K562 (cell line): Measurements from ENCODE around the gene GRIK1. TPM values are rescaled to one million over a fixed set of nuclear protein-coding genes. Genes with fewer than 3 reads are reported as not detected.

Experiments used
- AFF1 ChIP-seq, 2 experiments: fragments of 450-650 bp; IDR thresholded peaks; 2 replicates each; pipeline ENCODE4 v1.6.1; 2018; ENCODE audit warnings: mild to moderate bottlenecking in 2 of 2, low read depth in 1 of 2; ENCODE audit not compliant: partially characterized antibody in 2 of 2
- AFF4 ChIP-seq: sonication (generic); formaldehyde crosslinking; IDR thresholded peaks from 2 replicates; pipeline ENCODE4 v1.8.0; 2023; ENCODE audit warnings: mild to moderate bottlenecking, missing genetic modification reagents
- BMI1 ChIP-seq: fragments of 150-350 bp; IDR thresholded peaks from 2 replicates; pipeline ENCODE4 v1.6.1; 2014; ENCODE audit warnings: low read length
- EP400 ChIP-seq: fragments of 450-650 bp; IDR thresholded peaks from 2 replicates; pipeline ENCODE4 v1.6.1; 2017; ENCODE audit warnings: antibody characterized with exemption, mild to moderate bottlenecking, moderate library complexity
- ERF ChIP-seq: fragments of 450-650 bp; formaldehyde crosslinking; IDR thresholded peaks from 2 replicates; pipeline ENCODE4 v1.4.0; 2020; ENCODE audit warnings: mild to moderate bottlenecking, mixed read lengths
- ILF3 ChIP-seq: fragments of 450-650 bp; IDR thresholded peaks from 2 replicates; pipeline ENCODE4 v1.6.1; 2018; ENCODE audit warnings: antibody characterized with exemption, mild to moderate bottlenecking, moderate library complexity, borderline replicate concordance
- ILK ChIP-seq: fragments of 450-650 bp; IDR thresholded peaks from 2 replicates; pipeline ENCODE4 v1.6.1; 2016; ENCODE audit warnings: missing genetic modification characterization, low read depth, mild to moderate bottlenecking, missing compliant biosample characterization, moderate library complexity, borderline replicate concordance
- MXD1 ChIP-seq: fragments of 250-450 bp; sonication (Bioruptor Pico); IDR thresholded peaks from 2 replicates; pipeline ENCODE4 v1.8.0; 2021; ENCODE audit warnings: borderline replicate concordance, mild to moderate bottlenecking, moderate library complexity; ENCODE audit not compliant: poor library complexity, severe bottlenecking
- PATZ1 ChIP-seq: fragments of 250-450 bp; sonication (Bioruptor Pico); IDR thresholded peaks from 2 replicates; pipeline ENCODE4 v1.5.0; 2020; ENCODE audit warnings: mild to moderate bottlenecking, borderline replicate concordance
- SMAD1 ChIP-seq: fragments of 150-350 bp; IDR thresholded peaks from 2 replicates; pipeline ENCODE4 v1.6.1; 2014; ENCODE audit warnings: low read length, low read depth; ENCODE audit not compliant: partially characterized antibody
- SMAD4 ChIP-seq: fragments of 250-450 bp; sonication (Bioruptor Pico); conservative IDR thresholded peaks from 2 replicates; pipeline ENCODE4 v1.8.0; 2021; ENCODE audit warnings: inconsistent platforms, mild to moderate bottlenecking, moderate library complexity
- SRSF9 ChIP-seq: fragments of 200-400 bp; formaldehyde crosslinking; IDR thresholded peaks from 2 replicates; pipeline ENCODE4 v1.6.1; 2017; ENCODE audit warnings: low read depth, low read length, borderline replicate concordance
- TAF15 ChIP-seq: fragments of 200-400 bp; formaldehyde crosslinking; IDR thresholded peaks from 2 replicates; pipeline ENCODE4 v1.6.1; 2017; ENCODE audit warnings: mild to moderate bottlenecking, low read depth, low read length, moderate library complexity
- VEZF1 ChIP-seq: fragments of 200-800 bp; sonication (Bioruptor generic); IDR thresholded peaks from 2 replicates; pipeline ENCODE4 v1.6.1; 2017; ENCODE audit warnings: missing genetic modification characterization, missing compliant biosample characterization
- ZNF224 ChIP-seq: sonication (generic); formaldehyde crosslinking; IDR thresholded peaks from 2 replicates; pipeline ENCODE4 v1.8.0; 2022; ENCODE audit warnings: mild to moderate bottlenecking, missing genetic modification reagents
- polyA plus RNA-seq, 8 experiments: library from polyadenylated mRNA; depleted of rRNA in 4 of 8; stranded (reverse) in 5 of 8; unstranded in 3 of 8; fragments of >200 nt; fragmentation: Nextera tagmentation in 2 of 8; fragmentation: Illumina TruSeq in 1 of 8; extraction: Ambion mirVana in 2 of 8; extraction: Trizol in 1 of 8; gene quantifications; 2 replicates each; pipeline versions ENCODE4 v1.2.1 to v1.2.3, GENCODE V29; 2011 to 2014; ENCODE audit warnings: inconsistent platforms in 1 of 8, missing spikeins in 1 of 8
- total RNA-seq, 7 experiments: library from RNA; depleted of rRNA in 6 of 7; stranded (reverse); fragments of >200 nt in 6 of 7; fragmentation: Illumina TruSeq in 2 of 7; extraction: Trizol in 2 of 7; gene quantifications; 2 replicates each; pipeline versions ENCODE4 v1.2.1 to v1.2.3, GENCODE V29; 2011 to 2021; ENCODE audit warnings: low replicate concordance in 1 of 7

GRIK1 gene
- total and polyA plus RNA-seq, 9 of the 15 experiments (the other 6 are each of a cell fraction or from before 2014, with no cell fraction given): 0.17 to 2.8 (median 0.53) TPM

- TF ChIP-seq ILK (no peak; the same call in 1 of the 2 replicates), TAF15 (no peak), ZNF224 (CRISPR knock-in tag) (no peak), SRSF9 (no peak), SMAD1 (no peak), BMI1 (no peak), VEZF1 (CRISPR knock-in tag) (peak; percentile 41; the same call in 1 of the 2 replicates), SMAD4 (CRISPR knock-in tag) (peak; percentile 27), MXD1 (CRISPR knock-in tag) (no peak), AFF4 (CRISPR knock-in tag) (no peak), AFF1 (IDR thresholded peaks at IDR 0.05; ENCODE audit: low read depth in 1 of 2, partially characterized antibody in 2 of 2) (no peak), EP400 (0 out of 2 replicates have a peak, but pooled peaks have one; percentile 44), ERF (CRISPR knock-in tag) (0 out of 2 replicates have a peak, but pooled peaks have one; percentile 59), PATZ1 (CRISPR knock-in tag) (peak; percentile 9; the same call in 1 of the 2 replicates), ILF3 (peak; percentile 24; the same call in 1 of the 2 replicates)
Measured at GRCh38 chr21:29643289-29643688, 296.5 kb downstream of the GRIK1 start (continued).
